Choroid plexus epithelial cell (primary cell): ENCODE measurements around the gene PIK3R3.
A peak's percentile ranks its signal among the peaks of the same experiment; 100 is the strongest.

Source experiments
- DNase-seq: peaks from one replicate; pipeline ENCODE4 v3.0.0-alpha.2; 2010; ENCODE audit warnings: low read depth
- H3K4me3 ChIP-seq: 2 replicates; pipeline ENCODE4 v1.5.1; 2011; ENCODE audit warnings: low read depth, mild to moderate bottlenecking, control low read depth, low read length, moderate library complexity
- CTCF ChIP-seq: conservative IDR thresholded peaks from 2 replicates; pipeline ENCODE4 v1.5.1; 2011; ENCODE audit warnings: low read depth, mild to moderate bottlenecking, control low read depth, inconsistent platforms, low read length, moderate library complexity

PIK3R3 gene

GRCh38 chr1:46036894-46037839, 95.3 kb downstream of the PIK3R3 start:
- no peak overlapping the region for H3K4me3 ChIP-seq
- TF ChIP-seq CTCF: peak; percentile 99
- peak; percentile 91 for DNase-seq

- DNase-seq: no peak
- no peak overlapping the region for H3K4me3 ChIP-seq
- TF ChIP-seq CTCF: no peak
Observed at GRCh38 chr1:46034601-46035516, 97.6 kb downstream of the PIK3R3 start.

GRCh38 chr1:46030876-46031660, 101.4 kb downstream of the PIK3R3 start:
- no peak overlapping the region for H3K4me3 ChIP-seq
- TF ChIP-seq CTCF: no peak
- DNase-seq: peak; percentile 22

GRCh38 chr1:46030074-46030870, 102.2 kb downstream of the PIK3R3 start:
- DNase-seq: no peak
- H3K4me3 ChIP-seq: no peak overlapping the region
- no peak for TF ChIP-seq CTCF

- no peak overlapping the region for H3K4me3 ChIP-seq
- no peak for TF ChIP-seq CTCF
- DNase-seq: no peak
Observed at GRCh38 chr1:46027788-46028573, 104.4 kb downstream of the PIK3R3 start.
